HG02973 (cell line): ENCODE measurements around the gene SMARCB1.

Experiments used
- ATAC-seq: cut with Tn5 transposase; IDR thresholded peaks from one replicate; pipeline ENCODE4 v1.9.1; 2021; ENCODE audit warnings: moderate library complexity; ENCODE audit not compliant: unreplicated experiment

SMARCB1 gene

DNA sequence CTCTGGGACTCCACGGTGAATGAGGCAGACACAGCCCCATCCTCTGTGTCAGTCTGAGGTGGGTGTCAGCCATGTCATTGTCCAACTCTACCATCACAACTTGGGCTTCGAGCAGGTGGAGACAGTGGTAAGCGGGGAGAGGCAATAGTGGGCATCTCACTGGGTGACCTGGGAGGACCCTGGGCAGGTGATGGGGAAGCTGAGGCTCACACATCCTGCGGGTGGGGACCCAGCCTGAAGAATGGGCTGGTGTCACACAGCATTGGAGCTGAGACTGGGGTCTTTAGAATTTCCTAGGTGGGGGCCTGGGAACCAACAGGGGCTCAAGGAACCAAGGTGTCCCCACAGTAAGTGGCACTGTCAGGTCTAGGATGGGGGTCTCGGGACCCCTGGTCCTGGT, 7.0 kb upstream of the SMARCB1 start:
- no peak for ATAC-seq

DNA sequence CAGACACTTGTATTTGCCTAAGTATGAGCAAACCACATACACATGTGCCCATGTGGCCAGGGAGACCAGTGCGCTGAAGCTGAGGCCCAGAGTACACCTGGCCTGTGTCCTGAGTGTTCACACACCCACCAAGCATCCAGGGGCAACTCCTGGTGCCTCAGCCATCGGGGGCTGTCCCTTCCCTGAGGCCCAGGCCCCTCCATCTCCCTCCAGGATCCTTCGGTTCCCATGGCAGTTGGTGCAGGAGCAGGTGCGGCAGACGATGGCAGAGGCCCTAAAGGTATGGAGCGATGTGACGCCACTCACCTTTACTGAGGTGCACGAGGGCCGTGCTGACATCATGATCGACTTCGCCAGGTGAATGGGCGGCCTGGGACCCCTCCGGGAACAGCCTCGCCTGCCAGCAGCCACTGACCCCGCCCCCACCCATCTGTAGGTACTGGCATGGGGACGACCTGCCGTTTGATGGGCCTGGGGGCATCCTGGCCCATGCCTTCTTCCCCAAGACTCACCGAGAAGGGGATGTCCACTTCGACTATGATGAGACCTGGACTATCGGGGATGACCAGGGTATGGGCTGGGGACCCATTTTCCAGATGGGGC, 6.5 kb upstream of the SMARCB1 start:
- no peak for ATAC-seq

DNA sequence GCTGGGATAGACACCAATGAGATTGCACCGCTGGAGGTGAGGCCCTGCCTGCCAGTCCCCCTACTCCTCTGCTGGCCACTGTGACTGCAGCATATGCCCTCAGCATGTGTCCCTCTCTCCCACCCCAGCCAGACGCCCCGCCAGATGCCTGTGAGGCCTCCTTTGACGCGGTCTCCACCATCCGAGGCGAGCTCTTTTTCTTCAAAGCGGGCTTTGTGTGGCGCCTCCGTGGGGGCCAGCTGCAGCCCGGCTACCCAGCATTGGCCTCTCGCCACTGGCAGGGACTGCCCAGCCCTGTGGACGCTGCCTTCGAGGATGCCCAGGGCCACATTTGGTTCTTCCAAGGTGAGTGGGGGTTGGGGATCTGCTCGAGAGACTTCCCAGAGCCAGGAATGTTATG, 5.7 kb upstream of the SMARCB1 start:
- no peak for ATAC-seq

DNA sequence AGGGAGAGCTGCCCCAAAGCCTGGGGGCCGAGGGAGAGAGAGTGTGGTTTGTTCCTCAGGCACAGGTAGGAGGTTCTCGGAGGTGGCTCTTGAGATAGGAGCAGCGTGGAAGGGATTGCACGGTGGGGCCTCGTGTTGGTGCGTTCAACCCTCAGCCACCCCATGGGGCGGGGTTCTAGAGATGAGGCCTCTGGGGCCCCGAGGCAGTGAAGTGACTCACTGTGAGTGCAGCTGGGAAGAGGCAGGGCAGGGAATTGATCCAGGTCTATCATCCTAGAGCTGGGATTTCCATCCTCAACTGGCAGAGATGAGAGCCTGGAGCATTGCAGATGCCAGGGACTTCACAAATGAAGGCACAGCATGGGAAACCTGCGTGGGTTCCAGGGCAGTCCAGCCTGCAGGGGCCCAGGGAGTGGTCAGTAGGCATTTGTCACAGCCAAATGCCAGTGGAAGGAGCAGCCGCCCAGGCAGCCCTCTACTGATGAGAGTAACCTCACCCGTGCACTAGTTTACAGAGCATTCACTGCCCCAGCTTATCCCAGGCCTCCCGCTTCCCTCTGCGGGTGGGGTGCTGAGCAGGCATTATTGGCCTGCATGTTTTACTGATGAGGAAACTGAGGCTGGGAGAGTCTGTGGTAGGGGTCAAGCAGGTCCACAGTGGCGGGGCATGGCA, 5.1 kb upstream of the SMARCB1 start:
- no peak for ATAC-seq

DNA sequence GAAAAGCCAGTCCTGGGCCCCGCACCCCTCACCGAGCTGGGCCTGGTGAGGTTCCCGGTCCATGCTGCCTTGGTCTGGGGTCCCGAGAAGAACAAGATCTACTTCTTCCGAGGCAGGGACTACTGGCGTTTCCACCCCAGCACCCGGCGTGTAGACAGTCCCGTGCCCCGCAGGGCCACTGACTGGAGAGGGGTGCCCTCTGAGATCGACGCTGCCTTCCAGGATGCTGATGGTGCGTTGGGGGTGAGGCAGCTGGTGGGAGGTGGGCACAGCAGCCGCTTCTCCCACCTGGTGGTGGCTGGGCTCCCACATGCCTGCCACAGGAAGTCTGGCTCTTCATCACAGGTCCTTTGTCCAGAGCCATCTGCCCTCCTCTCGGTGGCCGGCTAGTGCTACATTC, 4.5 kb upstream of the SMARCB1 start:
- no peak for ATAC-seq

DNA sequence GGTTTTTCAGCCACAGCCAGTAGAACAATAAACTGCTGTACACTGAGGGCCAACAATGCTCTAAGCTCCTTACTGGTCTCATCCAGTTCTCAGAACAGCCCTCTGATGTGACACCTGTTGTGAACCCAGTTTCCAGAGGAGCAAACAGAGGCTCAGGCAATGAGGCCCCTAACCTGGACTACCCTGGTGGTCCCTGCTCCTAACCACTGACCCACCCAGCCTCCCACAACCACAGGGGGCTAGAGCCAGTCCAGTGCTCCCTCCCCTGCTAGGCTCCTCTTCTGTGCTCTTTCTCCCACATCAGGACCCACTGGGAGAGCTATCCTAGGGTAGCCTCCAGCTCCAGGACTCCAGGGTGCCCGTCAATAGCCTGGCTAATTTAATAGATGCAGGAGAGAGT, 4.1 kb upstream of the SMARCB1 start:
- no peak for ATAC-seq

DNA sequence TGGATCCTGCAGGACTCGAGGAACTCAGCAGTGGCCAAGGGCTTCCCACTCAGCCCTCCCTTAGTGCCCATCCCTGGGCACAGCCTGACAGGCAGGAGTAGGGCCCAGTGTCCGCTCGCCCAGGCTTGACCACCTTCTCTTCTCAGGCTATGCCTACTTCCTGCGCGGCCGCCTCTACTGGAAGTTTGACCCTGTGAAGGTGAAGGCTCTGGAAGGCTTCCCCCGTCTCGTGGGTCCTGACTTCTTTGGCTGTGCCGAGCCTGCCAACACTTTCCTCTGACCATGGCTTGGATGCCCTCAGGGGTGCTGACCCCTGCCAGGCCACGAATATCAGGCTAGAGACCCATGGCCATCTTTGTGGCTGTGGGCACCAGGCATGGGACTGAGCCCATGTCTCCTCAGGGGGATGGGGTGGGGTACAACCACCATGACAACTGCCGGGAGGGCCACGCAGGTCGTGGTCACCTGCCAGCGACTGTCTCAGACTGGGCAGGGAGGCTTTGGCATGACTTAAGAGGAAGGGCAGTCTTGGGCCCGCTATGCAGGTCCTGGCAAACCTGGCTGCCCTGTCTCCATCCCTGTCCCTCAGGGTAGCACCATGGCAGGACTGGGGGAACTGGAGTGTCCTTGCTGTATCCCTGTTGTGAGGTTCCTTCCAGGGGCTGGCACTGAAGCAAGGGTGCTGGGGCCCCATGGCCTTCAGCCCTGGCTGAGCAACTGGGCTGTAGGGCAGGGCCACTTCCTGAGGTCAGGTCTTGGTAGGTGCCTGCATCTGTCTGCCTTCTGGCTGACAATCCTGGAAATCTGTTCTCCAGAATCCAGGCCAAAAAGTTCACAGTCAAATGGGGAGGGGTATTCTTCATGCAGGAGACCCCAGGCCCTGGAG, 3.3 kb upstream of the SMARCB1 start:
- no peak for ATAC-seq

DNA sequence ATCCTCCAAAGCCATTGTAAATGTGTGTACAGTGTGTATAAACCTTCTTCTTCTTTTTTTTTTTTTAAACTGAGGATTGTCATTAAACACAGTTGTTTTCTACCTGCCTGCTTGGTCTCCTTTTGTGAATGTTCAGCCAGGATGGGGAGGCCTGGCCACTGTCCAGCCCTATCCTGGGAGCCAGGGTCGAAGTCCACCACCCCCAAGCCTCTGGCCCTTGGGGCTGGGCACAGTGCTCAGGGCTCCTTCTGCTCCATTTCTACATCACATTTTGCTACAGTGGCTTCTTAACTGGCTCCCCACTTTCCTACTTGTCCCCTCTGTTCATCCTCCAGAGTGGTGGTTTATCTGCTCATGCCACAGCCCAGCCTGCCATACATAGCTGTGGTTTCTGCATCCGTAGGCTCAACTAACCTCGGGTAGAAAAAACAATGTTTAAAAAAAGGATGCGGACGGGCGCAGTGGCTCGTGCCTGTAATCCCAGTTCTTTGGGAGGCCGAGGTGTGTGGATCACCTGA, 2.5 kb upstream of the SMARCB1 start:
- no peak for ATAC-seq

DNA sequence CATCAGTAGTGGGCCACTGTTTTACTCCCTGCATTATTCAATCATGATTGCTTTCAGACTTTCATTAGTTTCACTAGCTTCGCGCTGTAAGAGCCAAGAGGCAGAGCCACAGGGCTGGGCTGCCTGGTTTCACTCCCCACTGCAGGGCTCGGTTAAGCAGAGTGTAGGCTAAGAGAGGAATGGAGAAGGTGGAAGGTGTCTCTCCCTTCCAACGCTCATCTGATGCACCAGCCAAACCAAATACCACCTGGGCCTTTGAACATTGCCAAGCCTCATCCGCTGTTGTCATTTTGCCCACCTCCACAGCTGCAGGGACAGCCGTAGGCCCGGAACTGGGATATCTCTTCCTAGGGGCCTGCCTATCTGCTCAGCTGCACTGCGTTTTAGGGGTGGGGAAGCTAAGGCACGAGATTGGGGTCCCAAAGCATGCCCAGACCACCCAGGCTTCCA, 480 bp upstream of the SMARCB1 start:
- no peak for ATAC-seq

DNA sequence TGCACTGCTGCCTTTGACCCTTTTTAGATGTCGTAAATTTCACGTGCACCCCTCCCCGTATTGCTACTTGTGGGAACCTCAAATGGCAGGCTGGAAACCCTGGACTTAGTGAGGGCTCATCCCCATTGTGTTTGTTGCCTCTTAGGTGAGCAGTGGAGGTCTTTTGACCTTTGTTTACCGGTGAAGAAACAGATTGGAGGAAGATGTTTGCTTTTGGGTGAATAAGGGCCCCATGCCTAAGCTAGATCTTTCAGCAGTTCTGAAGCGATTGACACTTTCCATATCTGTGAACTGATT, 782 bp downstream of the SMARCB1 start:
- no peak for ATAC-seq

DNA sequence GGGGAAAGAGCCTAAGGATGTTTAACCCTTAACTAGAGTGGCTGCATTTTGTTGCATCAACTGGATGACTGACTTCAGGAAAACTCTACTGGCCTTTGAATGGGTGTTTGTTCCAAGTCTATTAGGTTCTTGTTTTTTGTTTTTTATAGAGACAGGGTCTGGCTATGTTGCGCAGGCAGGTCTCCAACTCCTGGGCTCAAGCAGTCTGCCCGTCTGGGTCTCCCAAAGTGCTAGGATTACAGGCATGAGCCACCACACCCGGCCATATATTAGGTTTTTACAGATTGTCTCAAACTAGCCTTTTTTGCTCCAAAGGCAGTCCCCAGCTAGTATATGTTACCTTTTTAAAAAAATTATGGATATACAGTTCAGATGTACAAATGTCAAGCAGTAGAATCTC, 1.1 kb downstream of the SMARCB1 start:
- ATAC-seq, result no peak

DNA sequence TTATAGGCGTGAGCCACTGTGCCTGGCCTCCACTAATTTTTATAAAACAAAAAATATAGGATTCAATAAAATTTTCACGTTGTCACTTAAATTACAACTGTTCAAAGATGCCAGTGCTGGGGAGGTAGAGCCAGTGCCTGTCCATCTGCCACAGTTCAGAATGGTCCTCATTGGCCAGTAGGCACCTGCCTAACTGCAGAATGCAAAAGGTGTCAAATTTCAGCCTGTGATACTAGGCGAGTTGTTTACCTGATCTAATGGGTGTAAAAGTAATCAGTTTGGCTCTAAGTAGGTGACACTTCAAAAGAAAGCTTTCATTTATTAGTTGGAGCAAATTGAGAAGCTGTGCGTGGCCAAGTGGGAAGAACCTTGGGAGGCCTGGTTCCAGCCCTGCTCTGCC, 2.4 kb downstream of the SMARCB1 start:
- no peak for ATAC-seq

DNA sequence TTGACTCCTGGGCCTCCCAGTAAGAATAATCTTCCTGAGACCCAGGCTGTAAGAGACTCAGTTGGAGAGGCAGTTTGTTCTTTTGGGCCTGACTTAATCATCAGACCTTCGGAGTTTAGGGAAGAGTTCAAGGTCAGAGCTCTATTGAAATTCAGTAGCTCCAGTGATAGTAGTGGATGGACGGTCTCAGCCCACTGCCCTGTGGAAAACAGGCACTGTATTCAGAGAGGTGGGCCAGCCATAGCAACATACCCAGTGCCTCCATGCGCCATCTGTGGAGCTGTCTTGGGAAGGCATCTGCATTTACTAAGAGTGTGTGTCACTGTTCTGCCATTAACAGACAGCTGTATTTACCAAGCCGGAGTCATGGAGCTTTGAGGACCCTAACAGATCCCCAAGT, 2.9 kb downstream of the SMARCB1 start:
- ATAC-seq, result no peak

DNA sequence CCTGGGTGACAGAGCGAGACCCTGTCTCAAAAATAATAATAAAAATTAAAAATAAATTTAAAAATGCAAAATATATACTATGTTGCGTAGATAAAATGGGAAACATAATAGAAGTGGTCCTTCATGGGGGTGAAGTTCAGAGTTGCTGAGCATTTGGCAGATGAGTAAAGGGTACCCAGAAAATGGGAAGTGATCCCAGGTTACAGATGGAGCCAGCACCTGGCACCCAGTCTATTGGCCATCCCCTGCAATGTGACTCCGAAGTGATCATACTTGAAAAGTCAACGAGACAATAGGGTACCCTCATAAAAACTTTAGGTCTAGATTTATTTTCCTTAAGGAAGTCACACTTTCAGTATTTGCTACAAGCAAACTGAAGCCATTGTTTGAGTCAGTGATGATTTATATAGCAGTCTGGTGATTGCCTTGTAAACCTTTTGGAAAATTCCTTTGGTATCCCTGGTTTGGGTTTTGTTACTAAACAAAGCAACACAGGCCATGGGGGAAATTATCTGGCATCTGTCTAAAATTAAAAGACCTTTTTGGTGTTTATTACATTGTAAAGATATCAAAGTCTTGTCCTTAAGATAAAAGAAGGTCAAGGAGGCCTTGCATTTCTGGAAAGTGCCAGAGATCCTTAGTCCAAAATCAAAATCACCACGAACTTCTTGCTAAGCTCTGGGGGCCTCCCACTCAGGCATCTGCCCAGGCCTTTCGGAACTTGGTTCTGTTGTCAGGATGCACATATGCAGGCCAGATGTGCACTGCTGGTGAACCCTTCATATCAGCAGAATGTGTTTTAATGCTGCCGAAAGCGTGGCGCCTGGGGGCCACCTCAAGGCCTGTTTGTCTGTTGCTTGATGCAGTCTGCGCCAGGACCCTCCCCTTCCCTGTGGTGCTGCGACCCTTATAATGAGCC, 4.3 kb downstream of the SMARCB1 start:
- no peak for ATAC-seq

DNA sequence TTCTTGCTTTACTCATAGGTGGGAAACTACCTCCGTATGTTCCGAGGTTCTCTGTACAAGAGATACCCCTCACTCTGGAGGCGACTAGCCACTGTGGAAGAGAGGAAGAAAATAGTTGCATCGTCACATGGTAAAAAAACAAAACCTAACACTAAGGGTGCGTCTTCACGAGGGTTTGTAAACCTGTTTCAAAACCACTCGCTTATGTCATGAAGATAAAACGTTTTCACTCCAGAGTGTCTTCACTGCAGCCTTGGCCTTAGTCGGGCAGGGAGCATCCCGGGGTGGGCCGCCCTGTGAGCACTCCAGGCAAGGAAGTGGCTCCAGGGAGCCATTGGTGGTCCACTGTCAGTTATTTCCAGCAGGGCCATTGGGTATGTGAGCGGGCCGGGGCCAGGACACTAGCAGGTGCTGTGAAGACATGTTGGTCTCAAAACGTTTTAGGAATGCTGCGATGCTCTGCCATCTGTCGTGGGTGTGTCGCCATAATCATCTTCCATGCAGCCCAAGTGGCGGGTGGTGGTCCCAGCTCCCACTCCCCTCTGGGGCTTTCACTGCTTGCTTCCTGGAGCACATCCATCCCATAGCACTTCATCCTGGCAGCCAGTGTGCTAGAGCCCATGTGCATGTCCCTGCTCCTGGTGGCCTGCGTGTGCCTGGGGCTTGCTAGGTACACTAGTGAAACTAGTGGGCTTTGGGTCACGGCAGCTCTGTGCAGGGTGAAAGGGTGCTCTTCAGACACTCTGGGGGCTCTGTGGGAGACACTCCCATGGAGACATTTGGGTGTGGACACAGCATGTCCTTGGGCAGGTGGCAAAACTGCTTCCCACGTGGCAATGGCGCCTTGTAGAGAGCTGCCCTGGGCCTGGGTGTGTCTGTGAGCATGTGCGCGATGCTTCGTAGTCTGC, 5.2 kb downstream of the SMARCB1 start:
- ATAC-seq, result no peak

DNA sequence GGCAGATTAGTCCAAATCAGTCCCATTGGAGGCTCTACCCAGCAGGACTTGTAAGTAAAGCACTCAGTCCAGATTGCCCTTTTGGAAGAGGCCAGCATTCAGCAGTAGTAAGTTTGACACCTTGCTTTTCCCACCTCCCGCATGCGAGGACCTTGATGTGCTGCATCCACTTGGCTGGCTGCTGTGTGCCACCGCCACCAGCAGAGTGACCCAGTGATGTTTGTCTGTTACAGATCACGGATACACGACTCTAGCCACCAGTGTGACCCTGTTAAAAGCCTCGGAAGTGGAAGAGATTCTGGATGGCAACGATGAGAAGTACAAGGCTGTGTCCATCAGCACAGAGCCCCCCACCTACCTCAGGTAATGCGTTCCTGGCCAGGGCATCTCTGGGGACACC, 6.6 kb downstream of the SMARCB1 start:
- ATAC-seq, result no peak

DNA sequence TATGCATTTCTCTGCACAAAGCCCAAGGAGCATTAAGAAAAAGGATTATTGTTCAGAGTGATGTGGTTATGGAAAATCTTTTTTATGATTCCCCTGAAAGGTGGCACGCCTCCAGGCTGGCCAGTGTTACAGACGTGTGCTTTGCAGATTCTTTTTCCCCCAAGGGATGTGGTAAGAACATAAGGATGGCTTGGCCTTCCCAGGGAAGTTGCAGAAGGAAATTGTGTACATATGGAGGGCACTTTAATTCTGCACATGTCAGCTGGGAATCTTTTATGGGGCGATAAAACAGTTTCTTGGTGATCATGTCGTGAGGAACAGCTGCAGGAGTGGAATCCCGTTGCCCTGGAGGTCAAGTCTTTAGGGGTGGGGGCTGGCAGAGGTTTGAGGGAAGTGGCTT, 9.7 kb downstream of the SMARCB1 start:
- no peak for ATAC-seq

DNA sequence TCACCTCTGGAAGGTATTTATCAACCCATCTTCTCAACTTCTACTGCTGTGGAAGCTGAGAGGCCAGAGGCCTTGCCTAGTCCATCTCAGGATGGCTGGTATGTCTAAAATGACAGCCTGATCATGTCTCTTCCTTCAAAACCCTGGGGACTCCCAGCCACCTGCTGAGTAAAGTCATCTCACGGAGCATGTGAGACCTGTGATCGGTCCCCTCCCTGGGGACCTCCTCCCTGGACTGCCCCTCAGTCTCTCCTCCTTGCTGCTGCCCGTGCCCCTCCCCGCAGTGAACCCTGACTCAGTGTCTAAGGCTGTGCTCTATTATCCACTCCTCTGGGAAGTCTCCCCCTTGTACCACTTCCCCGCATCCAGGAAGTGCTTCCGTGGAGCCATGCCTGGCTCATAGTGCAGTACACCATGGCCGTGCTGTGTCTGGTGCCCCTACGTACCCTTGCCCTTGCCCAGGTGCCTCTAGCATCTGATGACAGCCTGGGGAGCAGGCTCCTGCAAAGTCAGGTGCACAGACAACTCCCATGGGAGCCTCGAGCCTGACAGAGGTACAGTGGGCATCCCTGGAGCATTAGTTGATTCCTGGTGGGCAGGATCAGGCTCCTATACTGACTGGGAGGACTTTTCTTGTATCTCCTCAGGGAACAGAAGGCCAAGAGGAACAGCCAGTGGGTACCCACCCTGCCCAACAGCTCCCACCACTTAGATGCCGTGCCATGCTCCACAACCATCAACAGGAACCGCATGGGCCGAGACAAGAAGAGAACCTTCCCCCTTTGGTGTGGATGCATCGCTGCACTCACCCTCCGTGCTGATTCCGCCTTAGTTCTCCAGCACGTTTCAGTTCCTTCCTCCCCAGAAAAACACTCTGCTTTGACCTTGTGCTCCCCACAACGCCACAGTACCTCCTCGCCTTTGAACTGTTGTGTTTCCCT, 13.8 kb downstream of the SMARCB1 start:
- no peak for ATAC-seq
